CD4-positive, alpha-beta T cell (primary cell): Measurements from ENCODE around the gene CD79B. TPM values are rescaled to one million over a fixed set of nuclear protein-coding genes. Genes with fewer than 3 reads are reported as not detected.

Experiments used
- ATAC-seq: fragments of 200-7000 bp; cut with Tn5 transposase; one replicate; pipeline ENCODE4 v1.10.0; 2022; ENCODE audit warnings: mild to moderate bottlenecking; ENCODE audit not compliant: poor library complexity
- CTCF ChIA-PET: fragments of 350-600 bp; sonication (Branson Sonifier 250); formaldehyde crosslinking; loops from one replicate; lab custom pipeline; 2021; ENCODE audit warnings: antibody characterized with exemption, inconsistent platforms; lab: Charles Lee
- POLR2A ChIA-PET: fragments of 350-600 bp; sonication (Branson Sonifier 250); formaldehyde crosslinking; loops from one replicate; lab custom pipeline; 2021; ENCODE audit warnings: antibody characterized with exemption, inconsistent platforms; lab: Charles Lee
- DNase-seq, 14 experiments: peaks; one replicate each; pipeline ENCODE4 v3.0.0-alpha.2; 2013 to 2020; ENCODE audit warnings: mixed read lengths in 2 of 14
- H3K27ac ChIP-seq, 2 donors: one replicate each; pipeline versions ENCODE4 v1.5.1 to v1.7.0; 2013; ENCODE audit warnings: low read length in 2 of 2, low read depth in 1 of 2, mild to moderate bottlenecking in 1 of 2
- H3K27me3 ChIP-seq, 2 experiments: 1 replicate in 1 of 2; 2 replicates in 1 of 2; pipeline versions ENCODE4 v1.6.1 to v1.7.0; 2013; ENCODE audit warnings: low read length in 2 of 2, control low read depth in 1 of 2, mild to moderate bottlenecking in 1 of 2, moderate library complexity in 1 of 2; ENCODE audit not compliant: insufficient read depth in 2 of 2, control insufficient read depth in 1 of 2
- H3K36me3 ChIP-seq: one replicate; pipeline ENCODE4 v1.6.1; 2013; ENCODE audit warnings: low read length, control low read depth; ENCODE audit not compliant: insufficient read depth
- H3K4me1 ChIP-seq: one replicate; pipeline ENCODE4 v1.6.1; 2013; ENCODE audit warnings: low read length, control low read depth; ENCODE audit not compliant: insufficient read depth
- H3K4me3 ChIP-seq: one replicate; pipeline ENCODE4 v1.5.1; 2013; ENCODE audit warnings: mild to moderate bottlenecking, low read length, moderate library complexity
- H3K9me3 ChIP-seq, 2 experiments: 1 replicate in 1 of 2; 2 replicates in 1 of 2; pipeline versions ENCODE4 v1.6.1 to v1.7.0; 2013; ENCODE audit warnings: low read length in 2 of 2, mild to moderate bottlenecking in 2 of 2, control low read depth in 1 of 2, moderate library complexity in 1 of 2; ENCODE audit not compliant: control insufficient read depth in 1 of 2, insufficient read depth in 1 of 2
- H3K27ac Mint-ChIP-seq: one replicate; pipeline ENCODE4 v1.8.0; 2020; ENCODE audit warnings: mixed read lengths
- H3K27me3 Mint-ChIP-seq: one replicate; pipeline ENCODE4 v1.8.0; 2021; ENCODE audit warnings: mixed read lengths
- H3K36me3 Mint-ChIP-seq: one replicate; pipeline ENCODE4 v1.8.0; 2021; ENCODE audit warnings: low read depth, mixed read lengths
- H3K4me1 Mint-ChIP-seq: one replicate; pipeline ENCODE4 v1.8.0; 2021; ENCODE audit warnings: low read depth, mixed read lengths
- H3K4me3 Mint-ChIP-seq: one replicate; pipeline ENCODE4 v1.8.0; 2020; ENCODE audit warnings: mild to moderate bottlenecking, mixed read lengths
- H3K9me3 Mint-ChIP-seq: one replicate; pipeline ENCODE4 v1.8.0; 2020; ENCODE audit warnings: mixed read lengths
- intact Hi-C, 2 experiments: fragments of 100-400 bp; cut with DNase I in 1 of 2; cut with micrococcal nuclease in 1 of 2; formaldehyde crosslinking; loops; one replicate each; pipeline versions ENCODE4 v1.15.1 to v1.9.0; 2023 to 2025; cut with DNase I, micrococcal nuclease
- total RNA-seq, 174 experiments: library from RNA in 2 of 174; stranded (reverse) in 2 of 174; gene quantifications; one replicate each; pipeline ENCODE4 v1.2.3 and lab custom pipeline; 2021 to 2026
- TF ChIP-seq, protein P1 (sequence below): fragments of 200-600 bp; IDR thresholded peaks from one replicate; pipeline ENCODE4 v1.8.0; 2022; ENCODE audit warnings: antibody characterized with exemption, mild to moderate bottlenecking

CD79B gene
- total RNA-seq, 2 experiments from 2014 or later = 5.3 to 5.5 TPM

DNA sequence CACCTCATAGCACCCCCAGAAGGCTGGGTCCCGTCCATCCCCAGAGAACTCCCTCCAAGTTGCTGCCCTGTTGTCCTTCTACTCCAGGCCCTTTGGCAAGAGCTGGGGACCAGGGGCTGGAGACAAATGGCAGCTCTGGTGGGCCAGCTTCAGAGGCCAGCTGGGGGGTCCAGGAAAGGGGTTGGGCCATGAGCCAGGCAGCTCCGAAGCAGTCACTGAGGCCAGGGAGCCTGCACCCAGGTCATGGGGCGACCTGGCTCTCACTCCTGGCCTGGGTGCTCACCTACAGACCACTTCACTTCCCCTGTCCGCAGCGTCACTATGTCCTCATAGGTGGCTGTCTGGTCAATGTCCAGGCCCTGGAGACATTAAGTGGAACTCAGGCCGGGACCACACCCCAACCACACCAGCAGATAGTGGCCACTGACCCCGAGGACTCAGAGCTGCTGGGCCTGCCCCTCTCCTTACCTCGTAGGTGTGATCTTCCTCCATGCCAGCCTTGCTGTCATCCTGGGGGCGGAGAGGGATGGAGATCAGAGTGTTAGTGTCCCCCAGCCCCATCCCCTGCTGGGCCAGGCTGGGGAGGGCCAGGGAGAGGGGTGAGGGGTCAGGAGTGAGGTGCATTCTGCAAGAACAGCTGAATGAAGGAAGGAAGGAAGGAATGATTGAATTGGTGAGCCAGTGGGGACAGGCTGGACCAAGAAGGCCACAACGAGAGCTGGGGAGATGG, 3.0 kb downstream of the CD79B start:
- H3K4me1 ChIP-seq = peaks cover 33% of the 10 kb centered on the region
- ATAC-seq (no peak), DNase-seq (no peak)
- POLR2A ChIA-PET = no interaction called here
- intact Hi-C loops = no loop called here
- Mint-ChIP-seq H3K36me3 (peaks cover 10% of the 10 kb centered on the region), H3K4me1 (peaks cover 26% of the 10 kb centered on the region), H3K27me3 (no peaks in the 10 kb centered on the region), H3K27ac (no peak overlapping the region), H3K9me3 (no peaks in the 10 kb centered on the region), H3K4me3 (peak overlapping the region; percentile 25)
- no peak overlapping the region for H3K4me3 ChIP-seq
- TF ChIP-seq, protein P1, sequence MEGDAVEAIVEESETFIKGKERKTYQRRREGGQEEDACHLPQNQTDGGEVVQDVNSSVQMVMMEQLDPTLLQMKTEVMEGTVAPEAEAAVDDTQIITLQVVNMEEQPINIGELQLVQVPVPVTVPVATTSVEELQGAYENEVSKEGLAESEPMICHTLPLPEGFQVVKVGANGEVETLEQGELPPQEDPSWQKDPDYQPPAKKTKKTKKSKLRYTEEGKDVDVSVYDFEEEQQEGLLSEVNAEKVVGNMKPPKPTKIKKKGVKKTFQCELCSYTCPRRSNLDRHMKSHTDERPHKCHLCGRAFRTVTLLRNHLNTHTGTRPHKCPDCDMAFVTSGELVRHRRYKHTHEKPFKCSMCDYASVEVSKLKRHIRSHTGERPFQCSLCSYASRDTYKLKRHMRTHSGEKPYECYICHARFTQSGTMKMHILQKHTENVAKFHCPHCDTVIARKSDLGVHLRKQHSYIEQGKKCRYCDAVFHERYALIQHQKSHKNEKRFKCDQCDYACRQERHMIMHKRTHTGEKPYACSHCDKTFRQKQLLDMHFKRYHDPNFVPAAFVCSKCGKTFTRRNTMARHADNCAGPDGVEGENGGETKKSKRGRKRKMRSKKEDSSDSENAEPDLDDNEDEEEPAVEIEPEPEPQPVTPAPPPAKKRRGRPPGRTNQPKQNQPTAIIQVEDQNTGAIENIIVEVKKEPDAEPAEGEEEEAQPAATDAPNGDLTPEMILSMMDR = no peak
- H3K27ac ChIP-seq = no peak overlapping the region
- H3K27me3 ChIP-seq = no peaks in the 10 kb centered on the region
- CTCF ChIA-PET = interaction anchor here (1.3 to 2.2 kb wide), 3 partner anchors 10 to 113 kb away, joined by 3 to 8 read pairs (median 5); no protein-coding TSS in a partner anchor
- H3K9me3 ChIP-seq = no peaks in the 10 kb centered on the region
- H3K36me3 ChIP-seq = peaks cover 25% of the 10 kb centered on the region

DNA sequence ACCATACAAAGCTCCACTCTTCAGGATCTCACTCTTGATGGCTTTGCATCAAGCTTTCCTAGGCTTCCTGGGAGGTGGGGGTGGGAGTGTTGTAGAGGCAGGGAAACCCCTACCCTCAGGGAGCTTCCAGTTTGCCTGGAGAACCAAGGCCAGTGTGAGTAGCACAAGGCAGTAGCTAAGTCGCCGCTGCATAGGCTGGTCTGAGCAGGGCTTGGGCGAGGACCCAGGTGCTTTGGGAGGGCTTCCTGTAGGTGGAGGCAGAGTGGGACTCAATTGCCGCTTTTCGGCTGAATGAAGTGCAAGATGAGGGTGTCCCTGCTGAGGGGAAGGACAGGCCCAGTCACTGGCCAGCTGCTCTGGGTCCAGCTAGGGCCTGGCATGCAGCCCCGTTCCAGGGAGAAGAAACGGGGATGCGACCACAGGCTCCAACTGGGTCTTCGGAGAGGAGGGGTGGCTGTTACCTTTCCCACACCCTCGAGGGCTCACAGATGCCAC, 3.9 kb downstream of the CD79B start:
- Mint-ChIP-seq H3K27ac (no peak overlapping the region), H3K36me3 (peaks cover 10% of the 10 kb centered on the region), H3K27me3 (no peaks in the 10 kb centered on the region), H3K9me3 (no peaks in the 10 kb centered on the region), H3K4me1 (peaks cover 26% of the 10 kb centered on the region), H3K4me3 (no peak overlapping the region)
- peaks cover 25% of the 10 kb centered on the region for H3K36me3 ChIP-seq
- no peaks in the 10 kb centered on the region for H3K9me3 ChIP-seq
- H3K4me1 ChIP-seq = peaks cover 30% of the 10 kb centered on the region
- ChIA-PET CTCF (interaction anchor here (0.8 to 2.2 kb wide), 3 partner anchors 18 to 114 kb away, joined by 3 to 8 read pairs (median 3); no protein-coding TSS in a partner anchor), POLR2A (interaction anchor here (0.6 to 1.0 kb wide), 2 partner anchors 92 to 217 kb away, joined by 4 read pairs; no protein-coding TSS in a partner anchor)
- H3K4me3 ChIP-seq = no peak overlapping the region
- TF ChIP-seq, protein P1 = no peak
- DNase-seq (no peak), ATAC-seq (no peak)
- no peaks in the 10 kb centered on the region for H3K27me3 ChIP-seq
- intact Hi-C loops = no loop called here
- peak overlapping the region in 1 of 2 donors; percentile 2 for H3K27ac ChIP-seq

DNA sequence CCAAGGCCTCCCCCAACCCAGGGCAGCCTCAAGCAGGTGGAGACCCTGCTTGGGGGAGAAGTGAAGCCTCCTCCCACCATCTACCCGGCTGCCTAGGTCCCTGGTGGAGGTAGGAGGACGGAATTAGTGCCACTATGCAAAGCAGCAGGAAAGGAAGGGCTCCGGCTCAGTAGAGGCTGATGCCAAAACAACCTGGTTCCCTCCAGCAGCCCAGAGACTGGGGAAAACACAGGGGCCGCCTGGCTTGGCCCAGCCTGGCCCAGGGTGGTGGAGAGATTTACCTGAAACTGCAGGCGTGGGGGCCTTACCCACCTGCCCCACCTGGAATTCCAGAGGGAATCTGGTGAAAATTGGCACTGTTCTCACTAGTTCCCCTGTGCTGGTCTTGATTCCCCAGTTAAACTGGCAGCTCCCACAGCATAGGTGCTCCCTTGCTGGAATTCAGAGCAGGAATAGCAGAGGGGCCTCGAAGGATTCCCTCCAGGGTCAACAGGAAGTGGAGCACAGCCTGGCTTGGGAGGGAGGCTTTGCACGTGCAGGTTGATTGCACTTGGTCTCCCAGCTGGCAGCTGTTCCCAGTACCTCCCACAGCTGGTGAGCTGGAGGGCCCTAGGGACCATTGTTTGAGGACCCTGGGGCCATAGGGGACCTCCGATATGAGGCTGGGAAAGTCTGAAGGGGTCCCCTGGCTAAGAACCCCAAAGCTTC, 4.5 kb downstream of the CD79B start:
- intact Hi-C loops = no loop called here
- Histone ChIP-seq H3K27ac (peak overlapping the region in 1 of 2 donors; percentile 2), H3K4me3 (no peak overlapping the region), H3K27me3 (no peaks in the 10 kb centered on the region), H3K36me3 (peaks cover 25% of the 10 kb centered on the region), H3K4me1 (peaks cover 24% of the 10 kb centered on the region), H3K9me3 (no peaks in the 10 kb centered on the region)
- TF ChIP-seq, protein P1 = no peak
- DNase-seq = no peak
- no peak for ATAC-seq
- Mint-ChIP-seq H3K27ac (no peak overlapping the region), H3K27me3 (no peaks in the 10 kb centered on the region), H3K36me3 (peaks cover 10% of the 10 kb centered on the region), H3K9me3 (no peaks in the 10 kb centered on the region), H3K4me1 (peaks cover 24% of the 10 kb centered on the region), H3K4me3 (no peak overlapping the region)
- ChIA-PET POLR2A (interaction anchor here (0.6 to 1.0 kb wide), 2 partner anchors 92 to 218 kb away, joined by 4 read pairs; no protein-coding TSS in a partner anchor), CTCF (interaction anchor here (0.8 to 2.2 kb wide), 3 partner anchors 19 to 114 kb away, joined by 3 to 8 read pairs (median 3); no protein-coding TSS in a partner anchor)
